ENCODE results near the gene DAZAP2. TPM values are rescaled to one million over a fixed set of nuclear protein-coding genes. Genes with fewer than 3 reads are reported as not detected.

The DAZAP2 gene
- total and polyA plus RNA-seq, 2 of the 13 experiments (the other 11 are each of a cell fraction or from before 2014, with no cell fraction given): 64.5 to 222 TPM

- no peak for TF ChIP-seq THYN1 (CRISPR knock-in tag; IDR thresholded peaks at IDR 0.05; ENCODE audit: borderline replicate concordance, low read depth)
- no peak for TF ChIP-seq CENPT (CRISPR knock-in tag; IDR thresholded peaks at IDR 0.05; ENCODE audit: low read depth)
- no peak for TF ChIP-seq HOXA7 (CRISPR knock-in tag; IDR thresholded peaks at IDR 0.05)
- TF ChIP-seq ZNF383 (CRISPR knock-in tag; IDR thresholded peaks at IDR 0.05; ENCODE audit: borderline replicate concordance): no peak; the same call in 1 of the 2 replicates
- TF ChIP-seq MLXIP (CRISPR knock-in tag; IDR thresholded peaks at IDR 0.05; ENCODE audit: borderline replicate concordance): no peak
- TF ChIP-seq PTBP1 (IDR thresholded peaks at IDR 0.05; ENCODE audit: low read depth, low read length, poor library complexity, severe bottlenecking): no peak
- peak; percentile 59; the same call in 1 of the 2 replicates for TF ChIP-seq ZNF264 (CRISPR knock-in tag; IDR thresholded peaks at IDR 0.05)
- peak; percentile 57; the same call in 1 of the 2 replicates for TF ChIP-seq GFI1 (CRISPR knock-in tag; IDR thresholded peaks at IDR 0.05; ENCODE audit: borderline replicate concordance)
- TF ChIP-seq LRRFIP1 (CRISPR knock-in tag; conservative IDR thresholded peaks at IDR 0.05): no peak
- no peak for TF ChIP-seq TMF1 (CRISPR knock-in tag; IDR thresholded peaks at IDR 0.05; ENCODE audit: low read depth)
- no peak for TF ChIP-seq BRCA1 (CRISPR knock-in tag; IDR thresholded peaks at IDR 0.05)
- TF ChIP-seq ZNF180 (CRISPR knock-in tag; IDR thresholded peaks at IDR 0.05; ENCODE audit: borderline replicate concordance, low read depth): 0 out of 2 replicates have a peak, but pooled peaks have one; percentile 81
- no peak for TF ChIP-seq RELA (CRISPR knock-in tag; IDR thresholded peaks at IDR 0.05)
- TF ChIP-seq ZNF557 (CRISPR knock-in tag; IDR thresholded peaks at IDR 0.05): no peak; the same call in 1 of the 2 replicates
- TF ChIP-seq ZNF788 (CRISPR knock-in tag; IDR thresholded peaks at IDR 0.05; ENCODE audit: borderline replicate concordance): peak; percentile 55; the same call in 1 of the 2 replicates
- TF ChIP-seq HCFC1 (IDR thresholded peaks at IDR 0.05; ENCODE audit: low read depth, low read length): peak; percentile 8; the same call in 1 of the 2 replicates
- no peak for TF ChIP-seq ZNF616 (CRISPR knock-in tag; IDR thresholded peaks at IDR 0.05; ENCODE audit: low read depth)
- no peak for TF ChIP-seq MXD1 (CRISPR knock-in tag; IDR thresholded peaks at IDR 0.05)
- no peak for TF ChIP-seq ISL2 (CRISPR knock-in tag; IDR thresholded peaks at IDR 0.05)
- TF ChIP-seq RFXAP (CRISPR knock-in tag; IDR thresholded peaks at IDR 0.05; ENCODE audit: borderline replicate concordance): peak; percentile 78; the same call in 1 of the 2 replicates
- TF ChIP-seq PCBP1 (IDR thresholded peaks at IDR 0.05; ENCODE audit: borderline replicate concordance, low read depth, low read length): peak; percentile 80; the same call in 1 of the 2 replicates
- no peak for TF ChIP-seq ZBTB14 (CRISPR knock-in tag; IDR thresholded peaks at IDR 0.05)
Observed at GRCh38 chr12:51238510-51239334, at the start of gene DAZAP2 (continued).

Data from HepG2 (cell line).